ENCODE results near the gene HEBP2.
A peak's percentile ranks its signal among the peaks of the same experiment; 100 is the strongest.

The HEBP2 gene

GRCh38 chr6:138382498-138383265, 21.3 kb upstream of the HEBP2 start:
- H3K4me1 ChIP-seq (ENCODE audit: control insufficient read depth, insufficient read depth, low read length): no peaks in the 10 kb centered on the region

GRCh38 chr6:138383776-138384175, 20.2 kb upstream of the HEBP2 start:
- Histone ChIP-seq H3K9ac (ENCODE audit: low read length) (no peak overlapping the region), H3K27ac (ENCODE audit: low read depth, low read length) (no peak overlapping the region), H3K4me1 (ENCODE audit: control insufficient read depth, insufficient read depth, low read length) (no peaks in the 10 kb centered on the region), H3K36me3 (ENCODE audit: control insufficient read depth, insufficient read depth, low read length) (no peaks in the 10 kb centered on the region), H3K27me3 (ENCODE audit: control insufficient read depth, insufficient read depth, low read length) (no peaks in the 10 kb centered on the region), H3K4me3 (ENCODE audit: low read length) (no peak overlapping the region)

More at GRCh38 chr6:138382498-138383265, 21.3 kb upstream of the HEBP2 start:
- Histone ChIP-seq H3K27me3 (ENCODE audit: control insufficient read depth, insufficient read depth, low read length) (no peaks in the 10 kb centered on the region), H3K36me3 (ENCODE audit: control insufficient read depth, insufficient read depth, low read length) (no peaks in the 10 kb centered on the region), H3K4me3 (ENCODE audit: low read length) (no peak overlapping the region), H3K27ac (ENCODE audit: low read depth, low read length) (no peak overlapping the region), H3K9ac (ENCODE audit: low read length) (no peak overlapping the region)

GRCh38 chr6:138386897-138387296, 17.1 kb upstream of the HEBP2 start:
- Histone ChIP-seq H3K27ac (ENCODE audit: low read depth, low read length) (no peak overlapping the region), H3K4me3 (ENCODE audit: low read length) (no peak overlapping the region), H3K27me3 (ENCODE audit: control insufficient read depth, insufficient read depth, low read length) (no peaks in the 10 kb centered on the region), H3K4me1 (ENCODE audit: control insufficient read depth, insufficient read depth, low read length) (no peaks in the 10 kb centered on the region), H3K9ac (ENCODE audit: low read length) (no peak overlapping the region), H3K36me3 (ENCODE audit: control insufficient read depth, insufficient read depth, low read length) (no peaks in the 10 kb centered on the region)

GRCh38 chr6:138387577-138388368, 16.2 kb upstream of the HEBP2 start:
- H3K4me1 ChIP-seq (ENCODE audit: control insufficient read depth, insufficient read depth, low read length): no peaks in the 10 kb centered on the region
- no peak overlapping the region for H3K27ac ChIP-seq (ENCODE audit: low read depth, low read length)
- no peak overlapping the region for H3K4me3 ChIP-seq (ENCODE audit: low read length)
- no peak overlapping the region for H3K9ac ChIP-seq (ENCODE audit: low read length)
- H3K36me3 ChIP-seq (ENCODE audit: control insufficient read depth, insufficient read depth, low read length): no peaks in the 10 kb centered on the region
- H3K27me3 ChIP-seq (ENCODE audit: control insufficient read depth, insufficient read depth, low read length): no peaks in the 10 kb centered on the region

GRCh38 chr6:138389551-138389950, 14.5 kb upstream of the HEBP2 start:
- no peaks in the 10 kb centered on the region for H3K27me3 ChIP-seq (ENCODE audit: control insufficient read depth, insufficient read depth, low read length)
- H3K4me1 ChIP-seq (ENCODE audit: control insufficient read depth, insufficient read depth, low read length): no peaks in the 10 kb centered on the region
- H3K9ac ChIP-seq (ENCODE audit: low read length): no peak overlapping the region
- H3K36me3 ChIP-seq (ENCODE audit: control insufficient read depth, insufficient read depth, low read length): no peaks in the 10 kb centered on the region
- no peak overlapping the region for H3K27ac ChIP-seq (ENCODE audit: low read depth, low read length)
- no peak overlapping the region for H3K4me3 ChIP-seq (ENCODE audit: low read length)

GRCh38 chr6:138393871-138394783, 9.9 kb upstream of the HEBP2 start:
- Histone ChIP-seq H3K36me3 (ENCODE audit: control insufficient read depth, insufficient read depth, low read length) (no peaks in the 10 kb centered on the region), H3K27me3 (ENCODE audit: control insufficient read depth, insufficient read depth, low read length) (no peaks in the 10 kb centered on the region), H3K4me3 (ENCODE audit: low read length) (no peak overlapping the region), H3K27ac (ENCODE audit: low read depth, low read length) (no peak overlapping the region), H3K4me1 (ENCODE audit: control insufficient read depth, insufficient read depth, low read length) (no peaks in the 10 kb centered on the region), H3K9ac (ENCODE audit: low read length) (no peak overlapping the region)

- Histone ChIP-seq H3K27me3 (ENCODE audit: control insufficient read depth, insufficient read depth, low read length) (no peaks in the 10 kb centered on the region), H3K9ac (ENCODE audit: low read length) (no peak overlapping the region), H3K27ac (ENCODE audit: low read depth, low read length) (no peak overlapping the region), H3K36me3 (ENCODE audit: control insufficient read depth, insufficient read depth, low read length) (no peaks in the 10 kb centered on the region), H3K4me1 (ENCODE audit: control insufficient read depth, insufficient read depth, low read length) (no peaks in the 10 kb centered on the region), H3K4me3 (ENCODE audit: low read length) (no peak overlapping the region)
These were observed 7.3 kb upstream of the HEBP2 start for GRCh38 chr6:138396709-138397108.

- Histone ChIP-seq H3K9ac (ENCODE audit: low read length) (no peak overlapping the region), H3K4me1 (ENCODE audit: control insufficient read depth, insufficient read depth, low read length) (no peaks in the 10 kb centered on the region), H3K27ac (ENCODE audit: low read depth, low read length) (no peak overlapping the region), H3K27me3 (ENCODE audit: control insufficient read depth, insufficient read depth, low read length) (no peaks in the 10 kb centered on the region), H3K4me3 (ENCODE audit: low read length) (no peak overlapping the region), H3K36me3 (ENCODE audit: control insufficient read depth, insufficient read depth, low read length) (no peaks in the 10 kb centered on the region)
These were observed 6.6 kb upstream of the HEBP2 start for GRCh38 chr6:138397128-138398122.

- Histone ChIP-seq H3K36me3 (ENCODE audit: control insufficient read depth, insufficient read depth, low read length) (no peaks in the 10 kb centered on the region), H3K27ac (ENCODE audit: low read depth, low read length) (no peak overlapping the region), H3K4me3 (ENCODE audit: low read length) (no peak overlapping the region)
These were observed 3.7 kb upstream of the HEBP2 start for GRCh38 chr6:138400326-138400725.

GRCh38 chr6:138401960-138402837, 1.8 kb upstream of the HEBP2 start:
- no peak overlapping the region for H3K9ac ChIP-seq (ENCODE audit: low read length)
- H3K4me3 ChIP-seq (ENCODE audit: low read length): no peak overlapping the region
- H3K27me3 ChIP-seq (ENCODE audit: control insufficient read depth, insufficient read depth, low read length): no peaks in the 10 kb centered on the region
- no peaks in the 10 kb centered on the region for H3K4me1 ChIP-seq (ENCODE audit: control insufficient read depth, insufficient read depth, low read length)
- H3K27ac ChIP-seq (ENCODE audit: low read depth, low read length): no peak overlapping the region
- H3K36me3 ChIP-seq (ENCODE audit: control insufficient read depth, insufficient read depth, low read length): no peaks in the 10 kb centered on the region

More at GRCh38 chr6:138400326-138400725, 3.7 kb upstream of the HEBP2 start:
- H3K27me3 ChIP-seq (ENCODE audit: control insufficient read depth, insufficient read depth, low read length): no peaks in the 10 kb centered on the region
- no peaks in the 10 kb centered on the region for H3K4me1 ChIP-seq (ENCODE audit: control insufficient read depth, insufficient read depth, low read length)
- no peak overlapping the region for H3K9ac ChIP-seq (ENCODE audit: low read length)

- peak overlapping the region; percentile 88 for H3K27ac ChIP-seq (ENCODE audit: low read depth, low read length)
- no peaks in the 10 kb centered on the region for H3K36me3 ChIP-seq (ENCODE audit: control insufficient read depth, insufficient read depth, low read length)
- H3K4me3 ChIP-seq (ENCODE audit: low read length): peak overlapping the region; percentile 79
- H3K9ac ChIP-seq (ENCODE audit: low read length): no peak overlapping the region
- no peaks in the 10 kb centered on the region for H3K27me3 ChIP-seq (ENCODE audit: control insufficient read depth, insufficient read depth, low read length)
- no peaks in the 10 kb centered on the region for H3K4me1 ChIP-seq (ENCODE audit: control insufficient read depth, insufficient read depth, low read length)
These were observed 1.2 kb upstream of the HEBP2 start for GRCh38 chr6:138402838-138403187.

Measured in rectal smooth muscle tissue (tissue), 1 donor.